Astrocyte (in vitro differentiated cells and primary cell): ENCODE results near the gene COL6A5.

Experiments
- CTCF ChIP-seq: IDR thresholded peaks from 2 replicates; pipeline ENCODE4 v1.5.1; 2011; ENCODE audit warnings: low read depth, mild to moderate bottlenecking, inconsistent platforms, low read length, moderate library complexity; ENCODE audit not compliant: insufficient read depth
- EZH2 ChIP-seq: IDR thresholded peaks from 2 replicates; pipeline ENCODE4 v1.6.1; 2012; ENCODE audit warnings: mild to moderate bottlenecking, low read length, inconsistent platforms; ENCODE audit not compliant: insufficient read depth

DNA sequence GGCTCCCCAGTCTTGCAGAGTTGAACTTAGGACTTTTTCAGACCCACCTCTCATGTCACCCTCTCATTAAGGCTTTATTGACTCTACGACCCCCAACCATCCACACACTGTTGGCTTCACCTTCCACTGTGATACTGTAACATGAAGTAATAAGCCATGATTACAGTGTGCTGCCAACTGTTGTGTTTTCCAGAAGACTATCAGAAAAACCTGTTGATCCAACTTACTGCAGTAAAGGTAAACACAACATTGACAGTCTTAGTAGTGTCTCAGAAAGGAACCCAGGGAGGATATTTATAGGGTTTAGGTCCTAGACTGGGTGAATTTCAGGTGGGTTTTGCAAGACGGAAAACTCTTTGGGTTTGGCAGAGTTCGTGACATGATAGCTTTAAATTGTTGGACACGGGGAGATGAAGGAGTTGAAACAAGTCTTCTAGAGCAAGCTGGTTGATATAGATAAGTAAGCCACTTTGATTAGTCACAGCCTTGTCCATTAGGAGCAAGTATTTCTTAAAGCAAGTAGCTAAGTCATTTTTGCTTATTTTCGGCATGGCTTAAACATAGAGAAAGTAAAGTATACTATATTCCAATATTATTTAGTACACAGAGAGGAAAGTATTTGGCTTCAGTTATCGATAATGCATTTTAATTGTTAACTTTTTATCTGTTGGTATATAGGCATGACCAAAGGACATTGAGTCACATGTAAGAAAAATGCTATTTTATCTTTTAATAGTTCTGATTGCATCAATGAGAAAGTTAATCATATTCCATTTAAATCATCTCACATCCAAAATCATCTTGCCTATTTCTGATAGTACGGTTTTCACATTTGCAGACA is 2.4 kb upstream of the COL6A5 start:
- TF ChIP-seq CTCF (no peak), EZH2 (no peak)
